ENCODE measurements around the gene HIF1AN.

- TF ChIP-seq POLR2AphosphoS5 (IDR thresholded peaks at IDR 0.05), result no peak
- no peak for TF ChIP-seq CTCF (IDR thresholded peaks at IDR 0.05 in 8 of 11, conservative IDR thresholded peaks at IDR 0.05 in 3 of 11)
Measured at GRCh38 chr10:100506596-100507356, 29.0 kb upstream of the HIF1AN start.
